ENCODE results near the gene CEP112.
A peak's percentile ranks its signal among the peaks of the same experiment; 100 is the strongest.

CEP112 gene

GRCh38 chr17:65977041-65977440 is 214.9 kb downstream of the CEP112 start:
- DNase-seq: peak in 1 of 2 experiments; percentile 11

- no peak for DNase-seq
Observed at GRCh38 chr17:65975878-65976277, 216.1 kb downstream of the CEP112 start.

GRCh38 chr17:65973237-65973636 is 218.7 kb downstream of the CEP112 start:
- DNase-seq: no peak

DNA sequence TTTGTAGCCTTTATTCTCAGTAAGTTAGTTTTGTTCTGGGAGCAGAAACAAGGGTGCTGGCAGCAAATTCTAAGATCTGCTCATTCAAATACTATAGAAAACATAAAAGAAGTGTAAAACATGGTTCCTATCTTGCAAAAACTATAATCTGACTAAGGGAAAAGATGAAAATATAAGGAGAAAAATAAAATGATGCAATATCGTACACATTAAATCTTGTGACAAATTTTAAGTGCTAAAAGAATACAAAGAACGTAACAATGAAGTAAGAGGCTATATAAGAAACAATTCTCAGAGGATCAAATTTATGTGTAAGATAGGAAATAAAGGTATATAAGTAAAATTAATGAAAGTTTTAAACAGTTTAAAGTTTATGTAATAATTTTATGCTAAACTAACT is 224.6 kb downstream of the CEP112 start:
- DNase-seq: no peak

GRCh38 chr17:65966072-65966695 is 225.7 kb downstream of the CEP112 start:
- DNase-seq: no peak

GRCh38 chr17:65963179-65963578 is 228.8 kb downstream of the CEP112 start:
- DNase-seq: no peak

- DNase-seq: no peak
Observed at GRCh38 chr17:65959630-65960029, 232.3 kb downstream of the CEP112 start.

- no peak for DNase-seq
Observed at GRCh38 chr17:65956814-65957213, 235.1 kb downstream of the CEP112 start.

- DNase-seq: no peak
Observed at GRCh38 chr17:65954148-65954449, 237.8 kb downstream of the CEP112 start.

GRCh38 chr17:65953316-65954147 is 238.4 kb downstream of the CEP112 start:
- no peak for DNase-seq

DNA sequence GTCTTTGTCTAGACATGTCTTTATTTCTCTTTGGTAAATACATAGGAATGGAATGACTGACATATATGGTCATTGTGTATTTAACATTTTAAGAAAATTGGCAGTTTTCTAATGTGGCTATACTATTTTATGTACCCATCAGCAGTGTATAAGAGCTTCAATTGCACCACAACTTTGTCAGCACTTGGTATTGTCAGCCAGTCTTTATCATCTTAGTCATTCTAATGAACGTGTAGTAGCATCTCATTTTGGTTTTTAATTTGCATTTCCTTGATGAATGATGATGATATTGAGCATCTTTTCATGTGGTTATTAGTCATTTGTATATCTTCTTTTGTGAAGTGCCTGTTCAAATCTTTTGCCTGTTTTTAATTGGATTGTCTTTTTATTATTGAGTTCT is 239.3 kb downstream of the CEP112 start:
- DNase-seq: no peak

DNA sequence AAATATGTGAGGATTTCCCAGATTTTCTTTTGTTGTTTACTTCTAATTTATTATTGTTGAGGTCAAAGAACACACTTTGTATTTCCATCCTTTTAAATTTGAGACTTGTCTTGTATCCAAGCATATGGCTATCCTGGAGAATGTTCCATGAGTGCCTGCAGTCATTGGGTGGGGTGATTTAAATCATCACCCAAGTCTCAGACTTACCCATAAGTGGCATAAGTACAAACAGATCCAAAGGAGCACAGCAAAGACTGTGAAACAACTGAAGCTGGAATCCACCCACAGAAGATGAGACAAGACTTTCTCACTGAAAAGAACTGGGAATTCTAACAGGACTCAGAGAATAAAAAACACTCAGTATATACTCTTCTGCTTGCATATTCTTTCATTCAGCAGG is 239.9 kb downstream of the CEP112 start:
- no peak for DNase-seq

DNA sequence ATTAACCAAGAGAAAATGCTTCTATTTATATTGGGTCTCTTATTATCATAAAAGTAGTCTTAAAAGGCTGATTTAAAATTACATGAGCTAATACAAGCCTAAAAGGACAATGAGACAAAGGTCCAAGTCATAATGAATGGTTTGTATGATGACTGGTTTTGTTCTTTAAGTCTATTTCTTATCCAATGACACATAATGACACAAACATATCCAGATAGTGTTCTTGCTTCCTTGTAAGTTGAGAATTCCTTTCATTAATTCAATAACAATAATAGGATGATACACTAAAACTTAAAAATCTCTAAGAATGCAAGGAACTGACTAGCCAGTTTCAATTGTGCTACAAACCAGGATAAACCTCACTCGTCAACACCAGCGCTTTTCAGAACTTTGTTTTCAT is 244.1 kb downstream of the CEP112 start:
- DNase-seq: no peak

DNA sequence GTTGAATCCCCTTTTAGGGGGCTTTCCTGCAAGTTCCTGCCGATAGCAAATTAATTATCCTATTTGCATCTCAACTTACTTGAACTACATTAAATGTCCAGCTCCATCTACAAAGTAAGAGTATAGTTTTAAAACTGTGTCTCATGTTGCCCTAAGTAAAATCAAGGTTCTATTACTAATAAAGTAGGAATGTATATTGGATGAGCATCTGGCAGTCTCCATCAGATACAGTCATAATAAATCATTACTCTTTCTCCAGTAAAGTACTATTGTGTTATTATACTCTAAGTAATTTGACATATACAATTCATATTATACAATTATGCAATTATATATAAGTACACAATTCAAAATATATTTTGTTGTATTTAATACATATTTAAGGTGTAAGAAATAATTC is 249.3 kb downstream of the CEP112 start:
- no peak for DNase-seq

GRCh38 chr17:65941356-65941899 is 250.5 kb downstream of the CEP112 start:
- no peak for DNase-seq

DNA sequence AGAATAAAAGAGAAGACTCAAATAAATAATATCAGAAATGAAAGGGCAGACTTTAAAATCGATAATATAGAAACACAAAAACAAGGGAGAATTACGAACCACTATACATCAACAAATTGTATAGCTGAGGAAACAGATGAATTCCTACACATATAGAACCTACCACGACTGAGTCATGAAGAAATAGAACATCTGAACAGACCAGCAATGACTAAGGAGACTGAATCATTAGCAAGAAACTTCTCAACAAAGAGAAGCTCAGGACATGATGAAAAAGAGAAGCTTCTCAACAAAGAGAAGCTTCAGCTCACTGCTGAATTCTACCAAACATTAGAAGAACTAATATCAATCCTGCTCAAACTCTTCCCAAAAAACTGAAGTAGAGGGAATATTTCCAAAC is 255.9 kb downstream of the CEP112 start:
- no peak for DNase-seq

DNA sequence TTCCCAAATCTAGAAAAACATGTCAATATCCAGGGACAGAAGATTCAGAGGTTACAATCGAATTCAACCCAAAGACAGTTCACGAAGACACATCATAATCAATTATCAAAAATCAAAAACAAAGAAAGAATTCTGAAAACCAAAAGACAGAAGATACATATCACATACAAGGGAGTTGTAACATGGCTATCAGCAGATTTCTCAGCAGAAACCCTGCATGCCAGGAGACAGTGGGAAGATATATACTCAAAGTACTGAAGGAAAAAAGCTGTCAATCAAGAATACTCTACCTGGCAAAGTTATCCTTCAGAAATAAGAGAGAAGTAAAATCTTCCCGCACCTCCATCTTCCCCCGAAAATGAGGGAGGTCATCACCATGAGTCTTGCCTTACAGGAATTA is 258.6 kb downstream of the CEP112 start:
- DNase-seq: no peak

DNA sequence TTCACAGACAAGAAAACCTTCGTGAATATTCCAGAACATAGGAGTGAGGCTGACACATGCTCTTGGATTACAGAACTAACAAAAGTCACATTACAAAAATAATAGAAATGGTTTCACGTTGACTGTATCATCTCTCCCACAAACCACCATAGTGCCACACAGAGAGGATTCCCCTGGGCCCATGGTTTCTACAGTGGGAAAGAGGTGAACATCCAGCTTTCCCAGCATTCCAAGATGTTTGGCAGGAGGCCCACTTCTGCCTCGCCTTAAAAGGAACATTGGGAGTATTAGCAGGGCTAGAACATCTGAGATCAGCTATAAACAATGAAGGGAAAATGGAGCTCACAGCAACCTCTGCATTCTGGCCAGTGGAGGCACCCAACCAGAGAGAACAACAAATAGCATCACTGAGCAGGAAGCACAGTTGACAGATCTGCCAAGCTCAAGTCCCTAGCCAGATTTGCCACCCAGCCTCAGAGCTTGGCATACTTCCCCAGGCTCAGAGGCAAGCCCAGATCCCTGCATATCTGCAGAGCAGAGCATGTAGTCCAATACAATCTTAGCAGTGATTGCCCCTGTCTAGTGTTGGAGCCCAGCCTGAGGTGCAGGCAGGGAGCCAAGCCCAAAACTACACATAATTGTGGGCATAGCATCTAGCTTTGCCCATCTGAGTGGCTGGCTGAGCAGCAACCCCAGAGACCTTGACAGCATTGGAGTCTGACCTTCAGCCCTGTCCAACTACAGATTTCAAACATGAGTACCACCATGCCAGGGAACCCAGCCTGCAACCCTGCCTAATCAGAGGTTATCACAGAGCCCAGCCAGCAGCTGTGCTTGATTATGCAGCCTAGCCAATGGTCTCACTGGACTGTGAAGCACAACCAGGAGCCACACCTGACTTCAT is 260.4 kb downstream of the CEP112 start:
- no peak for DNase-seq

DNA sequence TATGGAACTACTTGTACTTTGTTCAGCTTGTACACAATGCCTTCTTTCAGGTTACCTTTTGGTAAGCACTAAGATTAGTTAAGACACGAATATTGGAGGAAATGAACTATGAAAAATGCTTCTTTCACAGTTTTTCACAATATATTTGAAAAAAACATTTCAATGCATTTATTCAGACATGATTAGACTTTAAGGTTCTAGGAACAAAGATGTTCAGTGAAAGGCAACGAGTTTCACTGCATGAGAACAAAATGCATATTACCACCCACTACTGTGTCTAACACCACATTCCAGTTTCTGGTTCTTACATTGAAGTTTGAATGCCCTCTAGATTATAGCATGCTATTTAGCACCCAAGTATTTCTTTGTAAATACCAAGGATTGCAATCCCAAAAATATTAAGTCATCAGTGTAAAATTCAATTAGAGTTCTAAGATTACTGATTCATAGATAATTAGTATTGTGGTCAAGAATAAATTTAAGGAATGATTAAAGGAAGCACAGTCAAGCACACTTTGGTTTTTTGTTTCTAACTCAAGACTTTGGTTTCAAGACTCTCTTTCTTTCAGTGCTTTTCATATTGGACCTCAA is 261.7 kb downstream of the CEP112 start:
- DNase-seq: no peak

DNA sequence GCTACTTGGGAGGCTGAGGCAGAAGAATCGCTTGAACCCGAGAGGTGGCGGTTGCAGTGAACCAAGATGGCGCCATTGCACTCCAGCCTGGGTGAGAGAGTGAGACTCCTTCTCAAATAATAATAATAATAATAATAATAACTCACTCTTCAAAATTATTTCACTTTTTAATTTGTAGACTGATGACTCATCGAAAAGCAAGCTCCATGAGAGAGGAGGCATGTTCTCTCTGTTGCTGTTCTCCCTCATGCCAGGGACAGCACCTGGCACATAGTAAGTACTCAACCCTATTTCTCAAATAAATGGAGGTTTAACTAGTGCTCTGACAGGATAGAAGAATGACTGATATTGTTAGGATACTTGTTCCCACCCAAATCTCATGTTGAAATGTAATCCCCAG is 265.3 kb downstream of the CEP112 start:
- DNase-seq: no peak

- no peak for DNase-seq
Observed at GRCh38 chr17:65925606-65926307, 266.2 kb downstream of the CEP112 start.

DNA sequence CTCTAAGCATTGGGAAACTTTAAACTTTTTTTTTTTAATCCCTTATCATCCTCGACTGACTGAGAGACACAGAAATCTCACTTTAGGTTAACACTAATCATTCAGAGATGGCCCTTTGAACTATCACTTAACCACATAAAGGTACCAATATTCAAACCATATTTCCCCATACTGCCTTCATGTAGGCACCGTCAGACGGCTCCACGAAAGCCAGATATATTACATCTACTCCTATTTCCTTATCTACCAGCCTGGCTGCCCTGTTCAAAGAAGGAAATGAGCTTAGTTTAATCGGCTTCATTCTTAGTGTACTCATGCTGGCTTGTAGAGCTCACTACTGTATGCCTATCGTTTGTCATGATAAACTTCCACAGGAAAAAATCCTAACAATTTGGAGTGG is 270.9 kb downstream of the CEP112 start:
- no peak for DNase-seq

Measured in NCI-H446 (cell line).